GM18520 (cell line): ENCODE data around the gene STING1.

Source experiments
- ATAC-seq: cut with Tn5 transposase; IDR thresholded peaks from one replicate; pipeline ENCODE4 v1.9.1; 2021; ENCODE audit not compliant: unreplicated experiment

The STING1 gene

GRCh38 chr5:139468421-139468931 is 14.1 kb downstream of the STING1 start:
- ATAC-seq: no peak

- no peak for ATAC-seq
These were observed 19.8 kb downstream of the STING1 start, which contains the start of gene ECSCR for GRCh38 chr5:139462586-139463276. TSS of gene ECSCR (minus strand) at chr5:139462743. CDS start at chr5:139462670, 73 bp downstream.

DNA sequence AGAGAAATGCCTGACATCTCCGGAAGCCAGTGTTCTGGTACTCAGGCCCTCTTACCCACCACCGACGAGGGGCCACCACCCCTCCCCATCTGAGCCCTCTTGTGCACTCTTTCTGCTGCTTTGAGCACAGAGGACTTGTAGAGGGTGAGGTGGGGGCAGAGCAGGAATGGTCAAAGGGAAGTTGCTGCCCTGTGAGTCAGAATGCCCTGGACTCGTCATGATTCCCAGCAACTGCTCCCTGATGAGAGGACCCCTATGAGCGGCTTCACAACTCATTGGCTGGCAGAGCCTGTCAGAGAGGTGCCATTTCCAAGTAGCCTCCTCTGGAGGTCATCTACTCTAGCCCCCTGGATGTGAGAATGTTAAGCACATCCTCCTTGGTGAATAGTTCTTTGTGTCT is 20.9 kb downstream of the STING1 start:
- no peak for ATAC-seq

DNA sequence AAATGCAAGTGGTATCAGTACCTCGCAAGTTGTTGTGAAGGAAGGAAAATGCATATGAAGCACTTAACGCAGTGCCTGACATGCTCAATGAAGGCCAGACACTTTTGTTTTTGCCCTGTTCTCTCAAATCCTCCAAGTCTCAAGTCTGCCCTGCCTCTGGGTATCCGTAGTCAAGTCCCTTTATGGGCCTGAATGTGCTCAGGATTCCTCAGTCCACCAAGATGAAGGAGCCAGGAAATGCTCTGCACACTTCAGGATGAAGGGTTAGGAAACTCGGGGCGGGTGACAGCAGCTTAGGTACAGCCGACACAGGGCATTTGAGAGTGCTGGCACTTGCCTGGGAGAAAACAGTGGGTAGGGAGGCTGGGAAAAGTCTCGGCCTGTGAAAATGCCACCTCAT is 21.4 kb downstream of the STING1 start:
- ATAC-seq: no peak

GRCh38 chr5:139460455-139460854 is 22.1 kb downstream of the STING1 start:
- ATAC-seq: no peak

DNA sequence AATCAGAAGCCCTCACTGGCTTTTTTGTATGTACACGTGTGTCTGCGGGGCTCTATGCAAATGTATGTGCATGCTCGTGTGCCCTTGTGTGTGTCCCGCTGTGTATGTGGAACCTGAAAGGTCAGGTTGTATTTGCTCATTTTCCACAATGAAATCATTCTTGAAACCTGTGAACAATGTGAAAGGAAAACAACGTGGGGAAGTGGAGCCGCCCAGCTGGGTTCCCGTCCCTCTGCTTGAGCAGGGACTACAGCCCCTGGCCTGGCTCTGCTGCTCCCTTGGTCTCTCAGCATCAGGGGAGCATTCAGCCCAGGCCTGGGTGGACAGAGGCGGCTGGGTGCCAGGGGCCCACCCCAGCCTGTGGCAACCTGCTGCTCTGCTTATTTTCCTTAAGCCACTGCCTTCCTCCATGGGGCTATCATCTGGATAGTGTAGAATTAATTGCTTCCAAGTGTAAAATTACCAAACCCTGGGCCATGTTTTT is 23.1 kb downstream of the STING1 start:
- peak; percentile 28 for ATAC-seq

DNA sequence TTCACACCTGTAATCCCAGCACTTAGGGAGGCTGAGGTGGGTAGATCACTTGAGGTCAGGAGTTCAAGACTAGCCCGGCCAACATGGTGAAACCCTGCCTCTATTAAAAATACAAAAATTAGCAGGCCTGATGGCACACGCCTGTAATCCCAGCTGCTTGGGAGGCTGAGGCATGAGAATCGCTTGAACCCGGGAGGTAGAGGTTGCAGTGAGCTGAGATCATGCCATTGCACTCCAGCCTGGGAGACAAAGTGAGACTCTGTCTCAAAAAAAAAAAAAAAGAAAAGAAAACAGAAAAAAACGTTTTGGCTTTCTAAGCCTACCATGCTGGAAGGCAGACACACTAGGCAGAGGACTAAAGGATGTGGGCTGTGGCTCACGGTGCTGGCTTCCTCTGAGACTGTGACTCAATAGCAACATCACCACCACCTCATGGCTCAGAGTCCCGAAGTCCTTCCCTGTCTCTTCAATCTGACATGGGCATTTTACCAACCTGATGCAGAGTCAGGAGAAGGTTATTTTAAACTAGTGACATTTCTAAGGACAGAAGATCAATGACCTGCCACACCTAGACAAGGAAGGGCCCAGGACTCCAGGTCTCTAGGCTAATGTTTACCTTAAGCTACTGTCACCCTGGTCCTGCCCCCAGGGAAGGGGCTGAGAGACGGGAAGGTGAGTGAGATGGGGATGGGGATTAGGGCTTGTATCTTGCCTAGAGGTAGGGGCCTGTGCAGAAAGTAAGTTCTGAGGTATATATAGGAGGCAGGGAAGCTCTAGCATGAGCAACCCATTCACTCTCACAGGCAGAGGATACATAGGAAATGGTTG is 23.8 kb downstream of the STING1 start:
- peak; percentile 66 for ATAC-seq

DNA sequence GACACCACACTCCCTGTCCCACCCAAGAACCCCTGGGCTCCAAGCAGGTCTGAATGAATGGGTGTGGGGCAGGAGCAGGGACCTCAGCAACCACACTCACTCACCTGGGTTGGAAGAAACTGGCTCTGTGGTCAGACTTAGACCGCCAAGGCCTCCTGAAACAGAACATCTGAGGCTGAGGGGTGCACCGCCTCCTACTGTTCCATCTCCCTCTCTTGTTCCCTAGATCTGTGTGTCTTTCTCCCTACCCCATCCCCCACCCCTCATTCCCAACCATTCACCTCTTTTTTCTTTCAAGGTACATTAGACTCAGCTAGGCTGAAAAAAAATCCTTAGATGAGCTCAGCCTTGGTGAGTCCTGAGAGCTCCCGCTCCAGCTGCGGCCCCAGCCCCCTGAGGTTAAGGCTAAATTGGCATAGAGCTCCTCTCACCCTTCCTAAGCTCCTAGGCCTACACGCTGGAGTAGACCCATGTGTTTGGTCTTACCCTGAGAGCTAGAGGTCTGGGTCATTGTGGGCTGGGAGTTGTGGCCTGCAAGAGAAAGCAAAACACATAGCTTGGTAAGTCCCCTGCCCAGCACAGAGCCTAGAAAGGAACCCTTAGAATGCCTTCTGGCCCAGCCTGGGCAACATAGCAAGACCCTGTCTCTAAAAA is 24.8 kb downstream of the STING1 start:
- no peak for ATAC-seq

DNA sequence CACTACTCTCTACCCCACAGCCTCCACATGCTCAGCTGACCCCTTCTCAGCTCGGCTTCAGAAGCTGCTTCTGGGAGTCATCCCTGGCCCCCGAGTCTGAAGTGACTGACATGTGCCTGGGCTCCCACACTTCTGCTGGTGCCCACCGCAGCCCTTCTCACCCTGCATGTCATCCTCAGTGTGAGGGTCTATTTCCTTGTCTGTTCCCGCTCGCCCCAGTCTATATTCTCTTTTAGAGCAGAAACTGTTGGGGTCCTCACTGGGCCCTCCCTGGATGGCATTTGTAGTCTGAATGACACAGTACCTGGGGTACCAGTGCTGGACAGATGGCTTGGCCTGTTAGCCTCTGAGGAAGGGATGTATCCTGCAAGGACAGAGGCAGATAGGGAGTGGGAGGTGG is 25.3 kb downstream of the STING1 start:
- no peak for ATAC-seq

GRCh38 chr5:139456776-139457175 is 25.8 kb downstream of the STING1 start:
- no peak for ATAC-seq

DNA sequence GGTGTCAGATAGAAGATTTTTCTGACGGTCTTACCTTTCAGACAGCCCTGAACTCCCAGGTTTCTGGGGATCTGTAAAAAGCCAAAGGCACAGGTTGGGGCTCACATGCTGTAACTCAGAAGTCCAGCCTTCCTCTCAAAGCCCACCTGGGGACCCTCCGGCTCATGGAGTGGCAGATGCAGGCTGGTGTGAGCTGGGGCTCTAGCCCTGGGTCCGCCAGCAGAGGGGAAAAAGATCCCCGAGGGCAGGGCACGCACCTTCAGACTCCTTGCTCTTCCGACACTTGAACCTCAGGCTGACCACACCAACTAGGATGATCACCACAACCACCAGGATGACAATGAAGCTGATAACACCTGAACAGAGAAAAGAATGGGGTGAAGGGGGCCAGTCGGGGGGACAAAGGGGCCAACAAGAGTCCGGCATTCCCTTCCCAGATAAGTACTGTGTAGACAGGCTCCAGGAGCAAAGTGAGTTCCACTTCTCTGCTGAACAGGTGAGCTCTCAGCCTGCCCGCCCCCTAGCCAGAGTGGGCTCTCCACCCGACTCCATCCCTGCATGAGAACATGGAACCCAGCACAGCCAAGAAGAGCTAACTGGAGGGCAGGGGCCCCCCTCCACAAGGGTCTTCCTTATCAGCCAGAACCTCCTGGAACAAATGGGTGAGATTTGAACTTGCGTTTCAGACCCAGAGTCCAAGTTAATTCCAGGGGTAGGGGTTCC is 27.8 kb downstream of the STING1 start:
- ATAC-seq: no peak

- ATAC-seq: no peak
These were observed 28.6 kb downstream of the STING1 start for GRCh38 chr5:139453683-139454567.

DNA sequence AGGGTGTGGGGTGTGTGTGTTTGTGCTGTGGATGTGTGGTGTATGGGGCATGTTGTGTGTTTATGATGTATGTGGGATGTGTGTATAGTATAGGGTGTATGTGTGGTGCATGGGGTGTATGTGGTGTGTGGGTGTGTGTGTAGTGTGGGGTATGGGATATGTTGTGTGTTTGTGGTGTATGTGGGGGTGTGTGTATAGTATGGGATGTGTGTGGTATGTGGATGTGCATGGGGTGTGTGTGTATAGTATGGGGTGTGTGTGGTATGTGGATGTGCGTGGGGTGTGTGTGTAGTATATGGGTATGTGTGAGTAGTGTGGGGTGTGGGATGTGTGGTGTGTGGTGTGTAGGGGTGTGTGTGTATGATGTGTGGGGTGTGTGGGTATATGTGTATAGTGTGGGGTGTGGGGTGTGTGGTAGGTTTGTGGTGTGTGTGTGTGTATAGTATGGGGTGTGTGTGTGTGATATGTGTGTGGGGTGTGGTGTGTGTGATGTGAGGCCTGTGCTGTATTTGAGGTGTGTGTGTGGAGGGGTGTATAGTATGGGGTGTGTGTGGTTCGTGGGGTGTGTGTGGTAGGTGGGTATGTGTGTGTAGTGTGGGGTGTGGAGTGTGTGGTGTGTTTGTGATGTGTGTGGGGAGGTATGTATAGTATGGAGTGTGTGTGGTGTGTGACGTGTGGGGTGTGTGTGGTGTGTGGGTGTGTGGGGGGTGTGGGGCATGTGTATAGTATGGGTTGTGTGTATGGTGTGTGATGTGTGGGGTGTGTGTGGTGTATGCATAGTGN is 30.5 kb downstream of the STING1 start:
- ATAC-seq: no peak

DNA sequence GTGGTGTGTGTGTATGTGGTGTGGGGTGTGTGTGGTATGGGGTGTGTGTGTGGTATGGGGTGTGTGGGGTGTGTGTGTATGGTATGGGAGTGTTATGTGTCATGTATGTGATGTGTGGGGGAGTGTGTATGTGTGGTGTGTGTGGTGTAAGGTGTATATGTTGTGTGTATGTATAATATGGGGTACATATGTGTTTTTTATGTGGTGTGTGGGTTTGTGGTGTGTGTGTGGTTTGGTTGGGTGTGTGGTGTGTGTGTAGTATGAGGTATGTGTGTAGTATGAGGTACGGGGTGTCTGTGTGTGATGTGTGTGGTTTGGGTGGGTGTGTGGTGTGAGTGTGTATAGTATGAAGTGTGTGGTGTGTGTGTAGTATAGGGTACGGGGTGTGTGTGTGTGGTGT is 31.4 kb downstream of the STING1 start:
- ATAC-seq: no peak

DNA sequence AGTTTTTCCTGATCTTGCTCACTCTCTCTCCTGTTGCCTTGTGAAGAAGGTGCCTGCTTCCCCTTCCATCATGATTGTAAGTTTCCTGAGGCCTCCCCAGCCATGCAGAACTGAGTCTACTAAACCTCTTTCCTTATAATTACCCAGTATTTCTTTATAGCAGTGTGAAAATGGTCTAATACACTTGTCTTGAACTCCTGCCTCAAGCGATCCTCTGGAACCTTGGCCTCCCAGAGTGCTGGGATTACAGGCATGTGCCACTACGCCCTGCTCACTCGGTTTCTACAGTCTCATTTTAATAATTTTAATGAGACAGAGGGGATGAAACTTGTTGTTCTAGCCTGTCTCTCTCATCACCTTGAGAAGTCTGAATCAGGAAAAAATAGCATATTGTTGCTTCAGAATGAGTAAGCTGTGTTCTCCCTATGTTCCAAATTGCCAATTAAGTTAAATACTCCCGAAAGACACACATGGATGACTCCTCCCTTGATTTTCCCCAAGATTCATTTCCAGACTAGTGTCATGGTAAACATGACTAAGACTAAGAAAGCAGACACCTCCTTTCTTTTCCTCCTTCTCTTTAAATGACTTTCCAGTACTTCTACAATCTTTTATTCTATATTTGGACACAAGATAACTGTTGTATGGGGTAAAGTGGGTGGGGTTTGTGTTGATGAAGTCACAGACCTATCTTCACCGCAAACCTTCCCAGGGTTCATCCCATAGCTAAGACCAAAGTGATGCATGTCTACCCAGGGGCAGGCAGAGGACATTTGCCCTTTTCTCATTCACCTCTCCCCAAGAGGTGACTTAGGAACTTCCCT is 35.4 kb downstream of the STING1 start:
- ATAC-seq: peak; percentile 53

GRCh38 chr5:139445325-139446170 is 37.0 kb downstream of the STING1 start:
- no peak for ATAC-seq

- ATAC-seq: no peak
These were observed 38.6 kb downstream of the STING1 start for GRCh38 chr5:139443831-139444453.
